GM18870 (cell line): ENCODE data around the gene C1orf216.
"Not testable (repeated sequence)": the region's sequence is repeated elsewhere in the genome, so short reads cannot be mapped to it uniquely, and the experiment has no call there.

Experiments used
- ATAC-seq: cut with Tn5 transposase; IDR thresholded peaks from one replicate; pipeline ENCODE4 v1.9.1; 2021; ENCODE audit warnings: moderate library complexity; ENCODE audit not compliant: unreplicated experiment

Gene C1orf216

DNA sequence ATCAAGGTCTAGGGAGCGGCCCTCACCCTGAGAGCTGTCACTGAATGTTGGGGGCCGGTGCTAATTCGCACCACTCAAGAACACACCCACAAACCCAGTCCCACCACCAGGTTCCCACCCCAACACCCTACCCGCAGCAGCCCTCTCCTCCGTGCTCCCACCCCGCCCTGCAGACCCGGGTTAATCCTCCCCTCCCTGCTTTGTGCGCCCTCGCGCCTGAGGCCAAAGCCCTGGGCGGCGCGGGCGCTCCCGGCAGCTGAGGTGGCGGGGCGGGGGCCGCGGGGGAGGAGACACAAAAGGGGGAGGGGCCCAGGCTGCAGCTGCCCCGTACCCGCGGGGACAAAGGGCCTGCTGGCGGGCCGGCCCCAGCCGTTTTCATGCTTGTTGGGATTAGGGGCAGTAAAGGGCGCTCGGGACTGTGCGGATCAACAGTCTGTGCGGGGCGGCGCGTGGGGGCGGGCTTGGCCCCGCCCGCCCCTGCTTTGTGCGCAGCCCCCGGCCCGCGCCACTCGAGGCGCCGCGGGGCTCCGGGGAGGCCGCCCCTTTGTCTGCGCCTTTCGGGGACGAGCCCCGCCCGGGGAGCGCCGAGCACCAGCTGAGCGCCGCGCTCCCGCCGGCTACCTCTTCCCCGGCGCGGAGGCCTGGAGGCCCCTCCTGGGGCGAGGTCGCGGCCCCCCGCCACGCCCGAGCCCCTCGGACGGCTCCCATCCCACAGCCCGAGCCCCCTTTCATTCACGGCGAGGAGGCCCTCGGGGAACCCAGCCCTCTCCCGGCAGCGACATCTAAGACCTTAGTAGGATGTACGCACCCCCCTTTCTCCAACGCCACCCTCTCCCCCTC is 10.9 kb downstream of the C1orf216 start:
- no peak for ATAC-seq

DNA sequence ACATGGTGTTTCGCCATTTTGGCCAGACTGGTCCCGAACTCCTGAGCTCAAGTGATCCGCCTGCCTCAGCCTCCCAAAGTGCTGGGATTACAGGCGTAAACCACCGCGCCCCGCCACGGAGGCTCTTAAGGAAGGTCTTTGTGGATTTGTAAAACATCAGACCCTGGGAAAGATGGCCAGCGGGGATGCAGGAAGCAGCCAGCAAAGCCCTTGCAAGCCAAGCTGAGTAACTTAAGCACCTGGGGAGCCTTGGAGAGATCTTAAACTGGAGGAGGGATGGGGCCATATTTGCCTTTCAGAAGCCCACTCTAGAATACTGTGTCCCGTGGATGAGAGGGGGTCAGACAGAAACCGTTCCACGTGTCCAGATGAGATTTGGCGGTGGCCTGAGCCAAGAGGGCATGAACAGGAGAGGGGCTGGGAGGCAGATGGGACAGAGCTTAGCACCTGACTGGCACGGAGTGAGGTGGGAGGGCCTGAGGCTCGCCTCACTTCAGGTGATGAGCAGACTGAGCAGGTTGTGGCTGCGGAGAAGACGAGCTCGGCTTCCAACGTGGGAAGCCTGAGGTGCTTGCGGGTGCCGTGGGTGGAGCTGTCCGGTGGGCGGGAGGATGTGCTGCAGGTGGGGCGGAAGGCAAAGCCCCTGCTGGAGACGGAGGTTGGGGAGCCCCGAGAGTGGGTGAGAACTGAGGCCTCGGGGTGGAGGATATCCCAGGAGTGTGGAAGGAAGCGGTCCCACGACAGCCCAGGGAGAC is 11.7 kb downstream of the C1orf216 start:
- no peak for ATAC-seq

DNA sequence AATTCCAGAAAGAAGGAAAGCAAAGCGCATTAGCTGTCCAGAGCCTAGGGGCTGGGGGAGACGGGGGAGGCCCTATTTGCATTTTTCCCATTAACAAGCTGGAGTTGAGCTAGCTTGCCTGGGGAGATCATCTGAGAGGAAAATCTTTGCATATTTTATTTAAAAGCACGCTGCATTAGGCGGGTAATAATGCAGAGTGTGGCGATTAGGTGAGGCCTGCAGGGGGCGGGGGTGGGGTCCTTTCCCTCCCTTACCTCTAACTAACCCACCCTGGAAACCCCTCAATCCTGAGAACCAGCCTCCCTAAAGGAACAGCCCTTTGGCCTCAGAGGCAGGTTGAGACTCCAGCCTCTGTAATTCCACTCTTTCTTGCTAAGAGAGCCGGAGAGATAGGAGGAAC is 16.2 kb downstream of the C1orf216 start:
- no peak for ATAC-seq

DNA sequence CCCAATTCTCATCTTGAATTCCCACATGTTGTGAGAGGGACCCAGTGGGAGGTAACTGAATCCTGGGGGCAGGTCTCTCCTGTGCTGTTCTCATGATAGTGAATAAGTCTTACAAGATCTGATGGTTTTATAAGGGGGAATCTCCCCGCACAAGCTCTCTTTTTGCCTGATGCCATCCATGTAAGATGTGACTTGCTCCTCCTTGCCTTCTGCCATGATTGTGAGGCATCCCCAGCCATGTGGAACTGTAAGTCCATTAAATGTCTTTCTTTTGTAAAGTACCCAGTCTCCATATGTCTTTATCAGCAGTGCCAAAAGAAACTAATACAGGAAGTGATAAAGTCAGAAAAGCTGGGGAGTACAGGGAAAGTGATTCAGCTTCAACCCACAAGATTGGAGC is 19.5 kb downstream of the C1orf216 start:
- ATAC-seq, result not testable (repeated sequence)

DNA sequence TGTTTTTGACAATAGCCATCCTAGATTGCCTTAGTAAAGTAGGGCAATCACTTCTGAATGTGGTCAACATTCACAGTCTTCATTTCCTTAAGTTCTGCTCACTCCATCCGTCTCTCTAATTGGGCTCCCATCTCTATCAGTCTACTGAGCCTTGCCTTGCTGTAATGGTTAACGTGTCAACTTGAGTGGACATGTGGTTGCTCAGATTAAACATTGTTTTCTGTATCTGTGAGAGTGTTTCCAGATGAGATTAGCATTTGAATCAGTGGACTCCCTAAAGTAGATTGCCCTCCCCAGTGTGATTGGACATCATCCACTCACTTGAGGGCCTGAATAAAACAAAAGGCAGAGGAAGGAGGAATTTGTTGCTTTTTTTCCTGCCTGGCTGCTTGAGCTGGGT is 26.4 kb downstream of the C1orf216 start:
- no peak for ATAC-seq

DNA sequence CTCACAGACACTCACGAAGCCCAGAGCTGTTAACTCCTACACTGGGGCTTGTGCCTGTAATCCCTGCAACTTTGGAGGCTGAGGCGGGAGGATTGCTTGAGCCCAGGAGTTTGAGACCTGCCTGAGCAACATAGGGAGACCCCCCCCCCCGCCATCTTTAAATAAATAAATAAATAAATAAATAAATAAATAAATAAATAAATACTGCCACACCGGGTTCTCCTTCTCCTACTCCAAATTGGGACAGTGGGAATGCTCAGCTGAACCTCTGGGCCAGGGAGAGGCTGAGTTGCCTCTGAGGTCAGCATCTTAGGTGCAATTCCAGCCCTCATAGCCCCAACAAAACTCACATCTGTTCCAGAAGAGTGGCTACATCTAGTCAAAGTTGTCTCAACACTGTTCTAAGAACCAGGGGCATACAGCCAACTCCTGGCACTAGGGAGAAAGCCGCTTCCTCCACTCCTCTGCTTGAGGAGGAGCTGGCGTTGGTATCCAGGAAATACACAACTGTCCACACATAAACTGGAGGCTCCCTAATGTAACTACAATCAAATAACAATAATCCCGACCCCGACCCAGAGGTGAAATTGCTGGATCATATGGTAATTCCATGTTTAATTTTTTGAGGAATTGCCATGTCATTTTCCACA is 27.0 kb downstream of the C1orf216 start:
- ATAC-seq, result no peak

DNA sequence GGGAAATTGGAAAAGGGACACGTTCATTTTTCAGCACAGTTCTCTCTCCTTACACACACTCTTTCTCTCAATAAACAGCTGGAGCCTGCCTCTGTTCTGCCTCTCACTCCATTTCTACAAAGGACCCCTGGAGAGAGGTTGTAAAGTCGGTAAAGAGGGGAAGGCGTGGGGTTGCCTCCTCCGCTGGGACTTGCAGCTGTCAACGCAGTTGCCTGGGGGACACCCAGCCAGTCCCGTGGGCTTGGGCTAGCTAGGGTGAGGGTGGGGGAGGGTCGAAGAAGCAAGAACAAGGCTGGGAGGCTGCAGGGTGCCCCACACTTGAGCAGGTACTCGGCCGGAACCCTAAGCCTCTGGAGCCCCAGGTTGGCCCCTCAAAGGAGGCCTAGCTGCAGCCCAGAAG is 27.6 kb downstream of the C1orf216 start:
- ATAC-seq, result no peak

DNA sequence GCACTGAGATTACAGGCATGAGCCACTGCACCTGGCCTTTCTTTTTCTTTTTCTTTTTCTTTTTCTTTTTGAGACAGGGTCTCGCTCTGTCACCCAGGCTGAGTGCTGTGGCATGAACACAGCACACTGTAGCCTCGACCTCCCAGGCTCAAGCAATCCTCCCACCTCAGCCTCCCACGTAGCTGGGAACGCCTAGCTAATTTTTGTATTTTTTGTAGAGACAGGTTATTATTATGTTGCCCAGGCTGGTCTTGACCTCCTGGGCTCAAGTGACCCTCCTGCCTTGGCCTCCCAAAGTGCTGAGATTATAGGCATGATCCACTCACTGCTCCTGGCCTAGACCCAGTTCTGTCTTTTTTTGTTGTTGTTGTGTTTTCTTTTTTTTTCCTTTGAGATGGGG is 28.6 kb downstream of the C1orf216 start:
- ATAC-seq, result not testable (repeated sequence)

DNA sequence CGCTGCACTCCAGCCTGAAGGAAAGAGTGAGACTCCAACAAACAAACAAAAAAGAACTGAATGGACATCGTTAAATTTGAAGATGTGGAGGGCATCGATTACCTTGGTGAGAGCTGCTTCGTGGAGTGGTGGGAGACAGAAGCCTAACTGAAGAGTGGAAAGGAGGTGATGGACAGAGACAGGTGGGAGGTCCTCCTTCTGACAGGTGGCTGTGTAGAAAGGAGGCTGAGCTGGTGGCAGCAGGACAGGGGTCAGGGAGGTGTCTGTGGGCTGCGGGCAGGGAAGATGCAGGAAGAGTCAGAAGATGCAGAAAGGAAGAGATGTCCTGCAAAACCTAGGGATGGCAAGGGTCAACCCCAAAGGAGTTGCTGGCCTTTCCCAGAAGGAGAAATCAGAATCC is 30.5 kb downstream of the C1orf216 start:
- ATAC-seq, result no peak

DNA sequence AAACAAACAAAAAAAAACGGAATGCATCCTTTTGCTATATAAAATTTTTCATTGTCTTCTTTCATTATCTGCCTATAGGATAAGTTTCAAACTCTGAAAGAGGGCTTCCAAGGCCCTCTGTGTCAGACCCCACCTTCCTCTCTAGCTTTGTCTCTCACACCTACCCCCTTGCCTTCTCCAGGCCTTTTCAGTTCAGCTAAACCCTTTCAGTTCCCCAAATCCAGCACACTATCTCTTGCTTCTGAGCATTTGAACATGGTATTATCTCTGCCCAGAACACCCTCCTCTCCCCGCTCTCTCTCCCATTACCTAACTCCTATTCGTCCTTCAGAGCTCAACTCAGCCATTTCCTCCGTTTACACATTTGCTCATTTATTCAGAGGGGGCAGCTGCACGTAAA is 35.7 kb downstream of the C1orf216 start:
- ATAC-seq, result no peak

DNA sequence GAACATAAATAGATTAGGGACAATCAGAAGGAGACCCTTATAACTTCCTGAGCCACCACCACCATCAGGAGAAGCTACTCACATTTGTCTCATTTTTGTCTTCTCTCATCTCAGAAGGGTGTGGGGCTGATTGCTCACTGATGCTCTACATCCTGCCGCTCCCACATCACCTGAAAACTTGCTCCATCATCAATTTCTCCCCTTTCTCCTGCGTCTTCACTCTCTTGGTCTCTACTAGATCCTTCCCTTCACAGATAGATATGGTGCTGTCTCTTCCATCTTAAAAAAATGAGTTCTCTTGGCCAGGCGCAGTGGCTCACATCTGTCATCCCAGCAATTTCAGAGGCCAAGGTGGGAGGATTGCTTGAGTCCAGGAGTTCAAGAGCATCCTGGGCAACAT is 38.4 kb downstream of the C1orf216 start:
- no peak for ATAC-seq

DNA sequence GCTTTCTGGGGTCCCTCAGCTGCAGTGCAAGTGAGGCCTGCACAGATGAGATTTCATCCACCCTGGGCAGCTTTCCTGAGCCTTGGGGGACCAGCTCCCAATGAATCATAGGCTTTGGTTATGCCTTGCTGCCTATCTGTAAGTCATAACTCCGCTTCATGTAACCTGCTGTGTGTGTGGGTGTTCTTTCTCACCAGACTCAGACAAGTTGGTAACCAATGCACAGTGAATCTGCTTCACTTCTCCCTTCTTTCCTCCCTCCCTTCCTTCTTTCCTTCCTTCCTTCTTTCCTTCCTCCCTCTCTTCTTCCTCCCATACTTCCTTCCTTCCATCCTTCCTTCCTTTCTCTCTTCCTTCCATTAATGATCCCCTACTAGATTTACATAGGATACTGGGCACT is 42.9 kb downstream of the C1orf216 start:
- no peak for ATAC-seq

DNA sequence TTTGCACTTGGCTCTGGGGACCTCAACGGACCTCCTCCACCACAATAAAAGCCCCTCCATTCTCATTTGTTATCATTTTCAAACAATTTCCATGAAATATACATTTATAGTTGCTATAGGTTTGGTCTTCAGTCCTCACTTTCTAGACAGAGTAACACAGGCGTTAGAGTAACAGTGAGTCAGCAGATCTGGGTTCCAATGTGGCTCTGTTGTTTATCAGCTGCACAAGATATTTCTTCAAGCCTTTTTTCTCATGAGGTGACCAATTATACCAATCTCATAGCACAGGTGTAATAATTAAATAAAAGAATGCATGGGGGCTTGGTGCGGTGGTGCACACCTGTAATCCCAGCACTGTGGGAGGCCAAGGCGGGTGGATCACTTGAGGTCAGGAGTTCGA is 44.6 kb downstream of the C1orf216 start:
- no peak for ATAC-seq

DNA sequence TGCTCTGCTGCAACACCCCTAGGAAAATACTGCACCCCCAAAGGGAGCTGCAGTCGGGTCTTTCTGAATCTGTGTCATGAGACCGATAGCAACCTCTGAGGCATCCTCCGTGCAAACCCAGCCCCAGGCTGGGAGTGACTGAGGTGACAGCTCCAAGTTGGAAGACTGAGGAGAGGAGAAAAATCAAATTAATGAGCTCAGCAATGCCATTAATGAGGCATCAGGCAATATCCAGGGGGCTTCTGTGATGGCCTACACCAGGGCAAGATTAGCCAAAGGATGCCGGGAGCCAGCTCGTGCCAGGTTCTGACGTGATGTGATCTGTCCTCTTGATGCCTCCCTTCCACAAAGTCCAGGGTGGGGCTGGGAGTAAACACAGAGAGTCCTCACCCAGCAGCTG is 46.6 kb downstream of the C1orf216 start:
- ATAC-seq, result no peak

DNA sequence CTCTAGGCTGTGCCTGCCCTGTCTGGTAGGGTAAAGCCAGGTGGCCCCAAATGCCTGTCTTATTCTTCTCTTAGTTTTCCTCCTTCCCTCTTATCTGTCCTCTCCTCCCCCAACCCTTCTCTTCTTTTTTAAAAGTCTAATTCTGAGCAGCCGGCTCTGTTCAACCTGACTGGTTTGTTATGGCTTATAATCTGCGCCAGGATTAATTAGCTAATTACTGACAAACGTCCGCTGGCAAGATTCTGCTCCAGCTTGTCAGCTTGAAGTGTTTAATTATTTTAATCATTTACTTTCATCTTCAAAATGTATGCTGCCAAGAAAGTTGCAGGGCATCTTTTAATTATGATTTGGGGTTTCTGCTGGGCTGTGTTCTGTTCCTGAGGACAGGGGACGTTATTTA is 50.2 kb downstream of the C1orf216 start:
- ATAC-seq, result no peak

DNA sequence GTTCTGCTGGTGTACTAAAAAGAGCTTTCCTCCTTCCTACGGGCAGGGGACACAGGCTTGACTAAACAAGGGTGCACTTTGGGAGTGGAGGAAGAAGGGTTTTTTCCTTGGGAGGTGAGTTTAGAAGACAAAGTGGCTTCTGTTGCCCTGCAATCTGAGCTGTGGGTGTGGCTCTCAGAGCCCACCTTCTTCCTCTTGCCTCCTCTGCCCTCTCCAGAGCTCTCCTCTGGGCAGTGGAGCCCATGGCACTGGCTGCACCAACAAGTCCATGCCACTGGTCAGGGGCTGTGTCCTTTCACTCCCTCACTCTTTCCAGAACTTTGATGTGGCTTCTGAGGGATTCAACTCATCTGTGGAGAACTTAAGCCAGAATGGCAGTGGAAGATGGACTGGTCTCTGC is 51.8 kb downstream of the C1orf216 start:
- ATAC-seq, result no peak

DNA sequence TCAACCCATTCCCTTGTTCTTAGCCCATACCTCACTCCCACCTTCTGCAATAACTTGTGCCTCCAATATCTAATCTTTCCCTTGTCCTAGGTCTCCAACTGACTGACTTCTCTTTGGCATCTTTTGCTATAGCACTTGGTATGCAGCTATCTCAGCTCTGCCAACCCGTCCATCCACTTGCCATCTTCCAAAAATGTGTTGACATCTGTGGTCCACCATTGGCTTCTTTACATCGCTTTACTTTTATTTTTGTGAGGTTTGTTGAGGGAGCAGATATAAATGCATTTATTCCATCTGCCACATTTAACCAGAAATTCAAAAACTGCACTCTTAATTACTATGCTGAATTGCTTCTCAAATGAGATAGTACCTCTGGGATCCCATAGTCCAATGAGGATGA is 52.5 kb downstream of the C1orf216 start:
- ATAC-seq, result no peak
